HG02885 (cell line): ENCODE measurements around the gene FOXC1.

Experiments used
- ATAC-seq: cut with Tn5 transposase; IDR thresholded peaks from one replicate; pipeline ENCODE4 v1.9.1; 2021; ENCODE audit warnings: mild to moderate bottlenecking; ENCODE audit not compliant: unreplicated experiment, poor library complexity

Gene FOXC1

DNA sequence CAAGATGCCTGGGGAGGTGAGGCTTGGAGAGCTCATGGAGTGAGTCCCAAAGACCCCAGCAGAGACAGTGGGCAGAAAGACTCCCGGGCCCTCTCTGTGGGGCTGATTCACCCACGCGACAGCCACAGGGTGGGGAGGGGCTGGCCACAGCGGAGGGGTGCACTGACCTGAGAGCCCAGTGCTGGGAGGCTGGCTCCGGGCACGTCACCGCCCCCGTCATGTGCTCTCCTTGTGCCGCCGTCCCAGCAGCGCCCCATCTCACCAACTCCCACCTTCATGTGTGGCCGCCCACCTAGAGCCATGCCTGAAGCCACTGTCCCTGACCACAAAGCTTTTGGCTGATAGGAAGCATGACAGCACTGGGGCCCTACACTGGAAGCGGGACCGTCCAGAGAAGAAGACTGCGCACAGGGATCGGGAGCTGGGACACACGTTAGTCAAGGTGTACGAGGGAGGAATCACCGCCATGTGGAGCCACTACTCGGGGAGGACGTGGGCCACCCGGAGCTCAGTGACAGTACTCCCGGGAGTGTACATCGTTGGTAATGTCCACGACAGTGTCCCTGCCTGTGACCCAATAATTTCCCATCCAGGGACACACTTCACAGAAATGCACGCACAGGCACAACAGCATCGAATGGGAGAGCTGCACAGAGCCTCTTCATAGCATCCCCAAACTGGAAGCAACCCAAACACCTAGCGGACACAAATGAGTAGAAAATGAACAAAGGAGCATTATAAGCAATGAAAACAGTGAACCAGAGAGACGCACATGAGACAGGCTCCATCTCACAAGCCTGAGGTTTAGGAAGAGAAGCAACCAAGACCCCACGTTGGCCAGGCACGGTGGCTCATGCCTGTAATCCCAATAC lies 28.4 kb upstream of the FOXC1 start:
- ATAC-seq: no peak

DNA sequence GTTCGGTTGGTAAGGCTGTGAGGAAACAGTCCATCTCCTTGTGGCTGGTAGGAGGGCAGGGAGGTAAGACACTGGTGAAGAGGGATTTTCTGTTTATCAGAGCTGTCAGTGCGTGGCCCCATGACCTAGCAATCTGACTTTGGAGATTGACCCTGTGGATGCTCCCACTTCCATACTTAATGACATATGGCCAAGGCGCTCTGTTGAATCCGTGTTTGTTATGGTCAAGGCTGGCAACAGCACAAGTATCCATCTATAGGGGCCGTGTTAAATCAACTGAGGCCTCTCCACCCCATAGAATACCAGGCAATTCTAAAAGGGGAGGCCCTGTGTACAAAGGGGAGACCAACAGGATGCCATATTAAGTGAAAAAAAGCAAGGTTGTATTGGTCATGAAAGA lies 25.6 kb upstream of the FOXC1 start:
- ATAC-seq: no peak

DNA sequence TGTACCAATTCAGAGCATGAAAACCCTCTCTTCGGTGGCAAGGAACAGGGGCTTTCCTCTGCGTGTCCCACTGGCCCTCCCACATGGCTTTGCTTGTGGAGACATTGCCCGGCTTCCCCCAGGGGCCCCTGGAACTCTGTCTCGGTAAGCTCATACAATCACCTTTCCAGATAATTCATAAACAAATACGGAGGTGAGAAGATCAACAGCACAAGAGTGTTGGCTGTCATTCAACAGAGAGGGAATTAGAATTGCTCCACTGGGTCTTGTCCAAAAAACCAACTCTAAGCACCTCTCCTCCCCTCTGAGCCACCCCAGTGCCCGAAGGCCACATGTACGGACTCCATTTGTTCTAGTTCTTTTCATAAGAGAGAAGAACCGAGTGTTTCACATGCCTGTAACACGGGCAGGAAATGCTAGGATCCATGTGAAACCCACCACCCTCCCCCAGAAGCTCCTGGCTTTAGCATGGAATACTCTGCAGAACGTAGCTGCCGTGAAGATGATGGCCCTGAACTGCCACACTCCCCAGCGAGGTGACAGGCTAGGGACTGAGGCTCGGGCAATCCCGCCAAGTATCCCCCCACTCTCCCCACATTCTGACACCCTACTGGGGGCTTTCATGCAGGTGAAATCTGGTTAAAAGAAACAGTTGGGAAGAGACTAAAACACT lies 24.6 kb upstream of the FOXC1 start:
- ATAC-seq: no peak

DNA sequence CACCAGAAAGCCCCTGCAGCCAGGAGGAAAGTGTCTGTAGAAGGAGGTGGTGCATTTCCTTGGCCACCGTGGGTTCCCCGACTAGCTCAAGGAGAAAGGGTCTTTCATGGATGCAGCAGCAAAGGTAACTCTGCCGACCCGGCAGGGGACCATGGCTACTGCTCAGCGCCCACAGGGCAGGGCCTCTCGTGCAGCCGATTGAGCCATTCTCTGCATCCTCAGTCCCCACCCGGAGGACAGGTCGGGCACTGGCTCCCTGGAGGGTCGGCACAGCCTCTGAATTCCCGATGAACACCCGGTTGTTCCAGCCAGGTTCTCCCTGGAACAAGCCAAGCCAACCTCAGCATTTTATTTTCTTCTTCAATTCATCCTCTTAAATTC lies 24.1 kb upstream of the FOXC1 start:
- no peak for ATAC-seq

DNA sequence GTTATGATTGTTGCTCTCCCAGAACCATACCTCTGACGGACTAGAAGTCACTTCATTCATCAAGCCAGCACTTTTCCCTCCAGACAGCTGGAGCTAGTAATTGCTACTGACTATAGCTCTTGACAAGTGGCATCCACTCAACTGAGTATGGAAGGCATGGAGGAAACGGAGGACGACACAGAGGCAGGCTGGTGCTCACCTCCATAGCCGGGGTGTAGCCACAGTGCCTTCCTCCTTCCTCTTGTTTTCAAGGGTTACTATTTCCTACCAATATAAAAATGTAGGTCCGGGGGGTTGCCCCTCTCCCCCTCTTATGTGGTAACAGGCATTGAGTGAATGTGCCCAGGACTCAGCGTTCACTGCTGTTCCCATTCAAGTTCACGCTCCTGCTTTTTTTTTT lies 23.5 kb upstream of the FOXC1 start:
- ATAC-seq: no peak

DNA sequence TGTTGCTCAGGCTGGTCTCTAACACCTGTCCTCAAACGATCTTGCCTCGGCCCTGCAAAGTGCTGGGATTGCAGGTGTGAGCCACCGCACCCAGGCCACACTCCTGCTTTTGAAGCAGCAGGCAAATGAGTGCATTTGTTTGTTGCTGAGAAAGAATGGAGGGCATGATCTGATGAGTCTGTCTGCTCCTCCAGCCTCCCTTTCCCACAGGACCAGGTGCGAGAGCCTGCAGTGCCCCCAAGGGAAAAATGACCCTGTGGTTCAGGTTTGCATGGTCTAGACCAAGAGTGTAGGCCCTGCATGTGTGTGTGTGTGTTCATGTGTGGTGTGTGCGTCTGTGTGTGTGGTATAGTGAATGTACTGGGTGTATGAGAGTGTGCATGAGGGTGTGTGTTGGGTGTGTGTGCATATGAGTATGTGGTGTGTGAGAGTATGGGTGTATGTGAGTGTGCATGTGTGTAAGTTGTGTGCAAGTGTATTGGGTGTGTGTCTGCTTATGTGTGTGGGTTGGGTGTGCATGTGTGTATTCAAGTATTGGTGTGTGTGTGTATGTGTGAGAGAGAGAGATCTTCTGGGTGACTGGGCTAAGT lies 22.8 kb upstream of the FOXC1 start:
- ATAC-seq: no peak

DNA sequence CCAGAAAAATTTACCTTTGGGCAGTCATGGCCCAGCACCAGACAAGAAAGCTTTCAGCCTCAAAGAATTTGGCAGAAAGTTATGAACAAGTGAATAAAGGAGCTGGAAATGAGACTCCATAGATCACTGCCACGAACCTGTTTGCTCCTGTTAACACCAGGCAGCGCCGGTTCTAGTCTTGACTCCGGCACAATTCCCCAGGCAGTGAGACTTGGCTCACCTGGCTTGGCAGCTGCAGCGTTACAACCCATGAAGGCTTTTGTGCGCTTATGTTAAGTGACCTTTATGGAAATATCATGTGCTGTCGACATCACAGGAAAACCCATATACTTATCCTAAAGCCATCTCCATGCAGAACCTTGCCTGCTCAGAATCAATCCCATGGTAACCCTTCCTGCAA lies 22.2 kb upstream of the FOXC1 start:
- no peak for ATAC-seq

DNA sequence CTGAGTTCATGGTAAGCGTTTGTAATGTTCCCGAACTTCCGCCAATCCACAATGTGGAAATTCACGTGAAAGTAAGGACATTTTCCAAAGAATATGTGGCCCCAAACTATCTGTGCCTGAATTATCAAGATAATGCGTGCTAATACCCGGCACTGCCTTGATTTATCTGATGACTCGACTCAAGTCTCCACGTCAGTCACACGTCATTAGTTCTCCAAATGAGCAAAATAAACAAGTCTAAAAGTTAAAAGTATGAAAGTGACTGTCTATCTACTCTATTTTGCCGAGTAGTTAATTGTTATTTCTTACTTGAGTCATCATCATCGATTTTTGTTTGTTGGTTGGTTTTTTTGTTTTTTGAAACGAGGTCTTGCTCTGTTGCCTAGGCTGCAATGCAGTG lies 21.7 kb upstream of the FOXC1 start:
- no peak for ATAC-seq

DNA sequence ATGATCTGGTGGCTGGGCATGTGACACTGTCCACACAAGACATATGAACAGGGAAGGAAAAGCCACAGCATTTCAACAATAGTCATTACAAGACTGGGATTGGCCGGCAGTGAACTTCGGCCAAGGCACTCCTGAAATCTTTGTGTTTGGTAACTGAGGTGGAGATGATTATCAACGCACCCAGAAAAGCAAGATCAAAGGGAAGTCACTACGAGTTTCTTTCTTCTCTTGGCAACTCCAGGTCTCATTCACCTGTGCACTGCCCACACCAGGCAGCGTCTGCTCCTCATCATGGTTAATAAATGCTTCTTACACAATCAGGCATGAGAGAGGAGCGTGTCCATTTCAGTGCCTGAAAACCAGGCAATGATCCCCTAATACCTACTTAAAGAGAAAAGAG lies 20.5 kb upstream of the FOXC1 start:
- no peak for ATAC-seq

DNA sequence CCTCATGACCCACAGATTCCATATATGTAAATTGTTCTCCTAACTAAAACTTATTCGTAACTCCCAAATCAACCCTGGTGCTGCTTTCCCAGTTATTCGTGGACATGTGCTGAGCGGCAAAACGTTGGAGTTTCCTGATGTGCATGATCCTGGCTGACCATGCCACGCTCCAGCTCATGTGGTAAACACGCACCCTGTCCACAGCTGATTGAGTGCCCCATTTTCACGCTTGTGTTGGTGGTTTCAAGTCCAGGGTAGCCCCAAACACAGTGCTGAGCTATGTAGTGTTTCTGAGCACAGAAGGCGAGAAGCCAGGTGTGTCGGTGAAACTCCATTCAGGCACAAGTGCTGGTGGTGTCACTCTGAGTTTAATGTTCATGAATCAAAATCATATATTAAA lies 19.1 kb upstream of the FOXC1 start:
- no peak for ATAC-seq

DNA sequence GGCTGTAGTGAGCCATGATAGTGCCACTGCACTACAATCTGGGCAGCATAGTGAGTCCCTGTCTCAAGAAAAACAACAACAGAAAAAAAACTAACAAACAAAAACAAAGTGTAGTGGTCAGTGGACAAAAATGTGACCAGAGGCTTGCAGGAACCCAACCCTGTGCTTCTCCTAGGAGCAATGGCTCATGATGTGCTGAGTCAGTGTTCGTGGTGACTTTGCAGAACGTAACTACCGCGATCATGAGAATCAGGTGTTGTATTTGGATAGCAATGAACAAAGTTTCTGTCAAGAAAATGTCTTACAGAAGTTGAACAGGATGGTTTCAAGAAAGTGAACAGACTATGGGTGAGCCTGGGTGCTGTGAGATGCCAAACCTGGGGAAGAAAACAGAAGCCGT lies 18.5 kb upstream of the FOXC1 start:
- no peak for ATAC-seq

DNA sequence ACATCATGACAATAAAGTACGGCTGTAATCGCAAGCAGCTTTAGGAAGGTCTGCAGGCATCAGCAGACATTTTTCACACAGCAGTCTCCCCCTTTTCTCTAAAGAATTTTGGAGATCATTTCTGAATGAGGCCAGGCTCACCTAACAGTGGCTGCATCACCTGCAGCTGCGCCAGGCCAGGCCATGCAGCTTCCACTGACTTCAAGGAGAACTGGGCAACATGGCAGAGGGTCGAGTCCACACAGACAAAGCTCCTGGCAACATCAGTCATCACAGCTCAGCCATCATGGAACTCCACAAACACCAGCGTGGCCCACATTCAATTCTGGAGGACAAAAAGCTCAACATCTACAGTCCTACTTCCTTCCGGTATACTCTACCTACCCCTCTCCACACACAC lies 17.8 kb upstream of the FOXC1 start:
- ATAC-seq: no peak

DNA sequence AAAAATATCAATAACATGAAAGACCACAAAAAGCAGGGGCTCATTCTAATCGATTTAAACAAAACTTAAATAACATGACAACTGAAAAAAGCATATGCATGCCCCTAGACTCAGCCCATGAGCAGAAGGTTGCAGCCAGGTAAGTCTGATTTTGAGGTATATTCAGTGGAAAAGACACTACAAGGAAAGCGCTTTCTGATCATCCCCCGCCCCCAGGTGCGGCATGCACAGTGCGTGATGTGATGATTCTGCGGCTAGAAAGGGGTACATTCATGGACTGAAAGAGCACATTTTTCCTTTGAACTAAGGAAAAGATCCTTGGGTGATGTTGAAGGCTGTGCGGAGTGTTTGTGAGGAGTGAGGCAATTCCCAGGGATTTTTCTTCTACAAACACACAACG lies 16.9 kb upstream of the FOXC1 start:
- ATAC-seq: no peak

DNA sequence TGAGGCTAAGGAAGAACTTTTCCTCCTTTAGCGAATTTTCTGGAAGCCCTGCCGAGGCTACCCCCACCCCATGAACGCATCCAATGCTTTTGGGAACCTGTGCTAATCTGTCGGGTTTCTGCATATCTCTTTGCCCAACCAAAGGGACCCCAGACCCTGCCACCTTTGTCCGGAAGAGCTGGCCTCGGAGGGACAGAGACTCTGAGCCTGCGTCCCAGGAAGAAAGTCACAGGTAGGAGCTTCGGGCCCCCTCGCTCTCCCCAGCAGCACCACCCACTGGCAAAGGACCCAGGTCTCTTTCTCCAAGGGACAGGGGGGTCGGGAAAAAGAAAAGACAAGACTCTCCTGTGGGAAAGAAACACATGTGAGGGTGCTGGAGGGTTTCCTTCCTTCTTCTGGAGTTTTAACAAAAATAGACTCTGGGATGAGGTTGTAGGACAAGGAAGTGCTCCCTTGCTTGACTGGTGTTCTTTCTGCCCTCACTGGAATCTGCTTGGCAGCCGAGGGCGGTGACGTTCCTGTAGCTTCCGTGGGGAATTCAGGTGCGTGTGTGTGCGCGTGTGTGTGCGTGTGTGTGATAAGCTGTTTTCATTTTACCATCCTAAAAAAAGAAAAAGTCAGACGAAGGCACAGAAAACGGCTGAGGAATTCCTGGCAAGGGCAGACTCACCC lies 16.3 kb upstream of the FOXC1 start:
- ATAC-seq: no peak

DNA sequence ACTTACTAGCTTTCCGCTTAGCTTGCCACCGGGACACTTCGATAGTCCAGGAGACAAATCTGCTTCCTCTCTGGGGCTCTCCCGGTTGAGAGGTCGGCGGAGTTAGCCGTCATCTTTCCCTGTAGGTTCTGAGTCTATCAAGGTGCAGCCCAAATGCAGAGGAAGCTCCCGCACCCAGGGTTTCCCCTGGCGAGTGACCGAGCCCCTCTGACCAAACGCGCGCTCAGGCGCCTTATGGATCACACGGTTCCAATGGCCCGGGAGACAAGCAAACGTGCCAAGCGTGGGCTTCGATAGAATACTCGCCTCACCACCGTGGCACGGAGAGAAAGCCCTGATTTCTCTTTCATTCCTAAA lies 15.8 kb upstream of the FOXC1 start:
- no peak for ATAC-seq

DNA sequence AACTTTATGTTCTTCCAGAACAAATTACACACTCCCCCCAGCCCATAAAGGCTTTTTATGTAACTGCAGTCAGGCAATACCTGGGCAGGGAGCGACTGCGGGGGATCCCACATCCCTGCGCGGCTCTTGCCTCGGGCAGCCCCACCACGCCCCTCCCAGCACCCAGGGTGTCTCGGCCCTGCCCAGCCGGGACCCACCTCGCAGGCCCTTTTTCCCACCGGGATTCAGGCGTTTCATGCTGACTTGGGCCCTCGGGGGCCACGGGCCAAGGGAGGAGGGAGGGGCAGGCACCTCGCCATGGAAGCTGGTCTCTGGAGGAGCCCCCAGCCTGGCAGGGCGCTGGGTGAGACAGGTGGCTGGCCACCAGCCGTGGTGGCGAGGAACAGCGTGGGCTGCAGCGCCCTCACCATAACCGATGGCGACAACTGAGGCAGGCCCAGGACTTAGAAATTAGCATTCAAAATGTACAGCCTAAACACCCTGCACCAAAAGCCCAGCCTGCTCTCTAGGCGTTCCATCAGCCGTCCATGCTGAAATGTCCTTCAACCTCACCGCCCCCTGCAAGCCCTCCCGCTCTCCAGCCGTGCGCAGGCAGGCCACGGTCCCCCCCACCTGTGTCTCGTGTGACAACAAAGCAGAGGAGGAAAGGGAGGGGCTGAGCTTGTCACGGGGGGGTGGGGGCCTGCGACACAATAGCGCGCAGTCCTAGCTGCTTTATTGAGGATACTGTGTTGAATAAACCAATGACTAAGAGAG lies 15.1 kb upstream of the FOXC1 start:
- ATAC-seq: no peak

DNA sequence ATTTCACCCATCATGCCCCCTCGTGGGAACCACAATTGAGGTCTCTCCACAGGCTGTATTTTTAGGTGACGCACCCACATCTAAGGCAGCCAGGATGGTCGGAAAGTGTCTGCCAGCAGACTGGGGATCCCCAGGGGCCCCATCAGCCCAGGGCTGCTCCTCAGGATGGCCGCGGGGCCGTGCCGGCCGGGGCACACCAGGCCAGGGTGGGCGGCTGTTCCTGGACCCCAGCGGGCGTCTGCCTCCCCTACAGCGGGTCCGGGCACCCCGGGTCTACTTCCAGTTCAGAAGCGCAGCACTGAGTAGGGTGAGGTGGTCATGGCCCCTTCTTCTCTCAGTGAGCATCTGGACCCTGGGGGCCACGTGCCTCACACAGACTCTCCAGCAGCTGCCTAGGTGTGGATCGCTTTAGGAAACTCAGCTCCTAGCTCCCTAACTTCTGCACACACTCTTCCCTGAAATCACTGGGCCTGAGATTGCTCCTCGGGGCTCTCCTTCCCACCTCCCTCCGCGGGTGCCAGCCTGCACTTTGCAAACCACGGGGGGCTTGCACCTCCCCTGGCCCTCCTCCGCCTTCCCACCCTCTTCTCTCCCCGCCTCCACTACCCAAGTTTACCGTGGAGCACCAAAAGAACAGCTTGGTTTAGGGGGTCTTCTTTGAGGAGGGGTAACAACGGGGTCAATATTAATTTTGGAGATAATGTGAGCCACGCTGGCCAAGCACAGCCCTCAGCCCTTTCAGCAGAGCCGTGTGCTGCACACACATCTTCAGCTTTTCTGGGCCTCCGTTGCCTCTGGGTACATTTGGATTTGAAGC lies 14.2 kb upstream of the FOXC1 start:
- no peak for ATAC-seq

DNA sequence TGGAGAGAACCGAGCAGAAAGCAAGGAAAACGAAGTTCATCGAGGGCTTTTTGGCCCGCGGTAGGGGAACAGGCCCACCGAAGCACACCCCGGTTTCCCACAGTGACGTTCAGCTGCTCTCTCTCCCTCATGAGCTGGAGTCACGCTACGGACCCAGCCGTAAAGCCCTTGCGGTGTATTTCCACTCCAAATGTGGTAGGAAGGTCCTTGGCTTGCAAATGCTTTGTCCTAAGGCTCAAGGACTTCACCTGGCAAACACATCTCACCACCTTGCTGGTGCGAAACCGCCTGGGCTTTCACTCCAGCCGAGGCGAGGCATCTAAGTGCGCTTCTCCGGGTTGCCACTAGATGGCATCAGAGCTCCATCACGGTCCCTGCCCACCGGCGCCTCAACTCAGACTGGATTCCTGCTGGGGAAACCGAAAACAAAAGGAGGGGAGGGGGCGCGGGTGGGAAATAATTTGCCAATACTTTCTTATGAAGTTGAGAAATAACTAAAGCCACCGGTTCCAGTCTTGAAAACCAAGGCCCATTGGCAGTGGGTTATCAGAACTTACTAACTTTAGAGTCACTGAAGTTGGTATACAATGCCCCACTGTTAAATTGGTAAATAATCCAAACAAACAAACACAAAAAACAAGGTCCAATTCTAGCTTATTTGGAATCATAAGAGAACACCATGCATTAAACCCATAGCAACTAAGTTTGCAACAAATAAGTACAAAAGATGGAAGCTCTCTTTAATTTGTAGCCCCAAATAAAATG lies 13.4 kb upstream of the FOXC1 start:
- no peak for ATAC-seq
